GM10266 (cell line): ENCODE results near the gene RAB30.

Source experiments
- DNase-seq: peaks from one replicate; pipeline ENCODE4 v3.0.0; 2012; ENCODE audit errors: extremely low spot score
- TF ChIP-seq, protein P1 (sequence below): IDR thresholded peaks from 2 replicates; pipeline ENCODE4 v1.5.1; 2012; ENCODE audit warnings: mild to moderate bottlenecking, low read depth; ENCODE audit not compliant: control insufficient read depth, insufficient read depth; ENCODE audit errors: missing control alignments

The RAB30 gene

GRCh38 chr11:82942376-82942775 is 129.3 kb downstream of the RAB30 start:
- TF ChIP-seq, protein P1, sequence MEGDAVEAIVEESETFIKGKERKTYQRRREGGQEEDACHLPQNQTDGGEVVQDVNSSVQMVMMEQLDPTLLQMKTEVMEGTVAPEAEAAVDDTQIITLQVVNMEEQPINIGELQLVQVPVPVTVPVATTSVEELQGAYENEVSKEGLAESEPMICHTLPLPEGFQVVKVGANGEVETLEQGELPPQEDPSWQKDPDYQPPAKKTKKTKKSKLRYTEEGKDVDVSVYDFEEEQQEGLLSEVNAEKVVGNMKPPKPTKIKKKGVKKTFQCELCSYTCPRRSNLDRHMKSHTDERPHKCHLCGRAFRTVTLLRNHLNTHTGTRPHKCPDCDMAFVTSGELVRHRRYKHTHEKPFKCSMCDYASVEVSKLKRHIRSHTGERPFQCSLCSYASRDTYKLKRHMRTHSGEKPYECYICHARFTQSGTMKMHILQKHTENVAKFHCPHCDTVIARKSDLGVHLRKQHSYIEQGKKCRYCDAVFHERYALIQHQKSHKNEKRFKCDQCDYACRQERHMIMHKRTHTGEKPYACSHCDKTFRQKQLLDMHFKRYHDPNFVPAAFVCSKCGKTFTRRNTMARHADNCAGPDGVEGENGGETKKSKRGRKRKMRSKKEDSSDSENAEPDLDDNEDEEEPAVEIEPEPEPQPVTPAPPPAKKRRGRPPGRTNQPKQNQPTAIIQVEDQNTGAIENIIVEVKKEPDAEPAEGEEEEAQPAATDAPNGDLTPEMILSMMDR, result no peak
- no peak for DNase-seq

DNA sequence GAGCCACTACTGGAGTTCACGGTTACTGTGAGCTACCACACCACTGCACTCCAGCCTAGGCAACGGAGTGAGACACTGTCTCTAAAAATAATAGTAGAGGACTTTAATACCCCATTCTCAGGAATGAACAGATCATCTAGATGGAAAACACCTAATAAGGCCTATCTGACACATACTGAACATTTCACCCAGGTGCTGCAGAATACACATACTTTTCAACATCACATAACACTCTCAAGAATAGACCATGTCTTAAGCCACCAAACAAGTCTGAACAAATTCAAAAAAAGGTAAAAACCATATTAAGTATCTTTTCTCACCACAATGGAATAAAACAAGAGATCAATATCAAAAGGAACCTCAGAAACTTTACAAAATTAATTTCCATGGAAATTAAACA is 132.2 kb downstream of the RAB30 start:
- no peak for DNase-seq
- TF ChIP-seq, protein P1, result no peak

- TF ChIP-seq, protein P1, result no peak
- DNase-seq, result no peak
Observed at GRCh38 chr11:82937554-82937953, 134.1 kb downstream of the RAB30 start.

DNA sequence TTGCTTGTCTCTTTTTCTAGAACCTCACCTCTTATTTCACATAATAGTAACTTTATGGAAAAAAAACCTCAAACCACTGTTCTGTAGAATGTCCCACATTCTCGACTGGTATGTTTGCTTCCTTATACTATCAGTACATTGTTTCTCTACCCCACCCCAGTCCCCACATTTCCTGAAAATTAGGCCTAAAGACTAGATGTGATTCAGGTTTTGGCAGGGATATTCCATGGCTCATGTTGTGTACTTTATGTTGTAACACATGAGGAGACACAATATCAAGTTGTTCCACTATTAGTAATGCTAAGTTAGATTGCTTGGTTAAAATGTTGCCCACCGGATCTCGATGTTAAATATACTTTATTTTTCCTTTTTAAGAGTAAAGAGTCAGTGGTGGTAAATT is 135.4 kb downstream of the RAB30 start:
- TF ChIP-seq, protein P1, result no peak
- no peak for DNase-seq

DNA sequence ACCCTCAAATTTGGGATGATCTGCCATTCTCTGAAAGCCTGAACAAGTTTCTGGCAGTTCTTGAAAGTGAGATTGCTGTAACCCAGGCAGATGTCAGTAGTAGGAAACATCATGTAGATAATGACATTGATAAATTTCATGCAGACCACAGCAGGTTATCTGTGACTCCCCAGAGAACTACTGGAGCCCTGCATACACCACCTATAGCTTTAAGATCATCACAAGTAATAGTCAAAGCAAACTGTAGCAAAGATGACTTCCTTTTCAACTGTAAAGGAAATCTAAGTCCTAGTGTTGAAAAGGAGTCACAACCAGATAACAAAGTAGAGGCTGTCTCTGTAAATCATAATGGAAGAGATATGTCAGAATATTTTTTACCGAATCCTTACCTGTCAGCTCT is 139.1 kb downstream of the RAB30 start:
- TF ChIP-seq, protein P1, result no peak
- no peak for DNase-seq

DNA sequence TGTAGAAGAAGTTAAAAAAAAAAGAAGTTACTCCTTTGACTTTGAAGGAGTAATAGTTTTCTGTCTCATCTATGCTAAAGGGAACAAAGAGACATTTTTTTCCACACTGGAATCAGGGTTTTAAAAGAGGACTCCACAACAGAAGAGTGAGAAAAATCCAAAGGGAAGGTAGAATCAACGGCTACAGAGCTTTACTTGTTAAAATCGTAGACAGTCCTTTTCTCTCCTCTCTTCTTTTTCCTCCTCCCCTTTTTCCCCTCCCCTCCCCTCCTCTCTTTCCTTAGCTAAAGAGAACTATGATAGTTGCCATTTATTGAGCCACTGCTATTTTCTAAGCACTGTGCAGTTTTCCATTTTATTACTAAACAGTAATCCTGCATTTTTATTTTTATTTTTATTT is 141.0 kb downstream of the RAB30 start:
- no peak for DNase-seq
- TF ChIP-seq, protein P1, result no peak

- no peak for DNase-seq
- TF ChIP-seq, protein P1, result no peak
Observed at GRCh38 chr11:82930229-82930628, 141.5 kb downstream of the RAB30 start.
